Prostate gland (tissue), 2 donors: Measurements from ENCODE around the gene ZNF683. TPM values are rescaled to one million over a fixed set of nuclear protein-coding genes. Genes with fewer than 3 reads are reported as not detected.

Experiments
- DNase-seq: peaks from one replicate; pipeline ENCODE4 v3.0.0-alpha.2; 2019; ENCODE audit warnings: low spot score
- H3K27ac ChIP-seq, 2 donors: fragments of 200-600 bp; sonication (generic); 2 replicates each; pipeline ENCODE4 v1.5.1; 2017 to 2019
- H3K27me3 ChIP-seq: fragments of 200-600 bp; sonication (generic); replicated peaks from 2 replicates; pipeline ENCODE4 v1.5.1; 2019; ENCODE audit not compliant: insufficient read depth
- H3K36me3 ChIP-seq, 2 donors: fragments of 200-600 bp; sonication (generic); 1 replicate in 1 of 2; 2 replicates in 1 of 2; pipeline versions ENCODE4 v1.5.1 to v1.8.1; 2017 to 2019
- H3K4me1 ChIP-seq: fragments of 200-600 bp; sonication (generic); replicated peaks from 2 replicates; pipeline ENCODE4 v1.5.1; 2019
- H3K4me3 ChIP-seq, 2 donors: fragments of 200-600 bp; sonication (generic); 2 replicates each; pipeline ENCODE4 v1.5.1; 2017 to 2019
- H3K9me3 ChIP-seq: fragments of 200-600 bp; sonication (generic); 2 replicates; pipeline ENCODE4 v1.5.1; 2017
- POLR2A ChIP-seq: fragments of 450-650 bp; IDR thresholded peaks from one replicate; pipeline ENCODE4 v1.6.1; 2016; ENCODE audit warnings: antibody characterized with exemption, mild to moderate bottlenecking
- POLR2AphosphoS5 ChIP-seq: sonication (generic); formaldehyde crosslinking; IDR thresholded peaks from one replicate; pipeline ENCODE4 v1.6.1; 2017; ENCODE audit warnings: antibody characterized with exemption
- WGBS: methylation state at CpG from one replicate; pipeline ENCODE4 v1.1.5; 2018; 5-methylcytosine and 5-hydroxymethylcytosine counted together
- intact Hi-C: fragments of 100-400 bp; cut with DNase I; formaldehyde crosslinking; loops from one replicate; pipeline ENCODE4 v1.14.2; 2022
- total RNA-seq, 2 donors: library from RNA; depleted of rRNA; stranded (reverse); fragments of >200 nt; gene quantifications; one replicate each; pipeline ENCODE4 v1.1.0, GENCODE V29; 2016
- TF ChIP-seq, protein P1 (sequence below), 4 experiments: fragments of 200-600 bp in 2 of 4; fragments of 450-650 bp in 2 of 4; sonication (generic) in 2 of 4; IDR thresholded peaks; 1 replicate in 3 of 4; 2 replicates in 1 of 4; pipeline ENCODE4 v1.5.1; 2016 to 2019; ENCODE audit warnings: antibody characterized with exemption in 4 of 4, mild to moderate bottlenecking in 2 of 4, moderate library complexity in 2 of 4

The ZNF683 gene
- total RNA-seq, 2 donors from 2014 or later, result 4.8 TPM; not detected in 1

DNA sequence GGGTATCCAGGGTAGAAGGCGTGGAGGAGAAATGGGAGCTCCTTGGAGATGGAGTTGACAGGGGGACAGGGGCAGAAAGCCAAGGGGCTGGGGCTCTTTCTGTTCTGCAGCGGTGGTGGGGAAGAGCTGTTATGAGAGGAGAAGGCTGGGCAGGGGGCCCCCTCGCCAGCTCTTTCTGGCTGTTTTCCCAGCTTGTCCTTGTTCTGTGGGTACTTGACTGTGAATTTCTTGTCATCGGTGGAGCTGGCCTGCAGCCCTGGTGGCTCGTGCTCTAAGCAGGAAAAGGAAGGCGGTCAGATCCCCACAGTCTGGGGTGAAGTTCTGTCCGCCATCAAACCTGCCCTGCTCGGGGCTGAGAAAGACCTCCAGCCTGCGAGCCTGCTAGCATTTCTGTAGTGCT lies 7.6 kb downstream of the ZNF683 start:
- no peak for DNase-seq
- Histone ChIP-seq H3K9me3 (no peaks in the 10 kb centered on the region), H3K36me3 (no peaks in the 10 kb centered on the region), H3K4me1 (no peaks in the 10 kb centered on the region), H3K27ac (no peak overlapping the region), H3K4me3 (no peak overlapping the region), H3K27me3 (peaks cover 15% of the 10 kb centered on the region)
- intact Hi-C loops, result no loop called here
- TF ChIP-seq, protein P1, sequence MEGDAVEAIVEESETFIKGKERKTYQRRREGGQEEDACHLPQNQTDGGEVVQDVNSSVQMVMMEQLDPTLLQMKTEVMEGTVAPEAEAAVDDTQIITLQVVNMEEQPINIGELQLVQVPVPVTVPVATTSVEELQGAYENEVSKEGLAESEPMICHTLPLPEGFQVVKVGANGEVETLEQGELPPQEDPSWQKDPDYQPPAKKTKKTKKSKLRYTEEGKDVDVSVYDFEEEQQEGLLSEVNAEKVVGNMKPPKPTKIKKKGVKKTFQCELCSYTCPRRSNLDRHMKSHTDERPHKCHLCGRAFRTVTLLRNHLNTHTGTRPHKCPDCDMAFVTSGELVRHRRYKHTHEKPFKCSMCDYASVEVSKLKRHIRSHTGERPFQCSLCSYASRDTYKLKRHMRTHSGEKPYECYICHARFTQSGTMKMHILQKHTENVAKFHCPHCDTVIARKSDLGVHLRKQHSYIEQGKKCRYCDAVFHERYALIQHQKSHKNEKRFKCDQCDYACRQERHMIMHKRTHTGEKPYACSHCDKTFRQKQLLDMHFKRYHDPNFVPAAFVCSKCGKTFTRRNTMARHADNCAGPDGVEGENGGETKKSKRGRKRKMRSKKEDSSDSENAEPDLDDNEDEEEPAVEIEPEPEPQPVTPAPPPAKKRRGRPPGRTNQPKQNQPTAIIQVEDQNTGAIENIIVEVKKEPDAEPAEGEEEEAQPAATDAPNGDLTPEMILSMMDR (IDR thresholded peaks at IDR 0.05), result no peak
- TF ChIP-seq POLR2A, result no peak
- TF ChIP-seq POLR2AphosphoS5, result no peak
- 45% methylated on average over 9 of the region's 9 CpGs for WGBS

DNA sequence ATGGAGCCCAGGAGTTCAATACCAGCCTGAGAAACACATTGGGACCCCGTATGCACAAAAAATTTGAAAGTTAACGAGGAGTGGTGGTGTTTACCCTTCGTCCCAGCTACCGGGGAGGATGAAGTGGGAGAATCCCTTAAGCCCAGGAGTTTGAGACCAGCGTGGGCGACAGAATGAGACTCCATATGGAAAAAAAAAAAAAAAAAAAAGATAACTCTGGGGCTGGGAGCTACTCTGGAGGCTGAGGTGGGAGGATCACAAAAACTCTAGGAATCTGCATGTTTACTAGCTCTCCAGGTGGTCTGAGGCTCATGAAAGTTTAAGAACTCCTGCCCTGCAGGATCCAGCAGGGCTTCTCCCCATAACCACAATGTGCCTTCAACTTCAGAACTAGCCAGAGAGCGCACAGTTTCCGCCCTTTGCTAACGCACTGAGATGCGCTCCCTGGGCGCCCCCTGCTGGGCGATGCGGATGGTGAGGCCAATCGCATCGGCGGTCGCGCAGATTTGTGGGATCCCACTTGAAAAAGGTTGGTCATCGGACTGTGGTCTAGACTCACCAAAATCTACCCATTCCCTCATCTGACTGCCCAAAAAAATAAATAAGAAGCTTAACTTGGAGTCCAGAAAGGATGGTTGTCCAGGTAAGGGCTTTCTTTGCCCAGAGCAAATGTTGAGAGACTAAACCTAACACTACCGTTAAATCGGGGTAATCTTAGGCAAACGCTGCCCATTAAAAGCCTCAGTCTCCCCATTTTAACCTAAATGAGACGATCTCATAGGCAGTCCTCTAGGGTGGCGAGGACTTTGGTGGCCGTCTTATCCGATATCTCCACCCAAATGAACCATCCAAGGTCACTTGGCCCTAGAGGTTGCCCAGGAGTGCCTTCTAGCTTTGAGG lies 8.8 kb downstream of the ZNF683 start:
- WGBS, result 31% methylated on average over 26 of the region's 26 CpGs
- Histone ChIP-seq H3K27ac (no peak overlapping the region), H3K4me3 (no peak overlapping the region), H3K9me3 (no peaks in the 10 kb centered on the region), H3K27me3 (peaks cover 15% of the 10 kb centered on the region), H3K4me1 (no peaks in the 10 kb centered on the region), H3K36me3 (no peaks in the 10 kb centered on the region)
- intact Hi-C loops, result no loop called here
- DNase-seq, result peak; percentile 66
- TF ChIP-seq, protein P1 (IDR thresholded peaks at IDR 0.05), result peak; percentile 42 to 93 (median 77)
- peak; percentile 38 for TF ChIP-seq POLR2AphosphoS5
- TF ChIP-seq POLR2A, result no peak

- Histone ChIP-seq H3K36me3 (no peaks in the 10 kb centered on the region), H3K27ac (no peak overlapping the region), H3K4me3 (no peak overlapping the region), H3K27me3 (peaks cover 15% of the 10 kb centered on the region), H3K9me3 (no peaks in the 10 kb centered on the region), H3K4me1 (no peaks in the 10 kb centered on the region)
- 92% methylated on average over 3 of the region's 3 CpGs for WGBS
- DNase-seq, result no peak
- intact Hi-C loops, result no loop called here
- TF ChIP-seq, protein P1 (IDR thresholded peaks at IDR 0.05), result no peak
- TF ChIP-seq POLR2A, result no peak
- TF ChIP-seq POLR2AphosphoS5, result no peak
Observed at GRCh38 chr1:26362331-26362730, 10.2 kb downstream of the ZNF683 start.

DNA sequence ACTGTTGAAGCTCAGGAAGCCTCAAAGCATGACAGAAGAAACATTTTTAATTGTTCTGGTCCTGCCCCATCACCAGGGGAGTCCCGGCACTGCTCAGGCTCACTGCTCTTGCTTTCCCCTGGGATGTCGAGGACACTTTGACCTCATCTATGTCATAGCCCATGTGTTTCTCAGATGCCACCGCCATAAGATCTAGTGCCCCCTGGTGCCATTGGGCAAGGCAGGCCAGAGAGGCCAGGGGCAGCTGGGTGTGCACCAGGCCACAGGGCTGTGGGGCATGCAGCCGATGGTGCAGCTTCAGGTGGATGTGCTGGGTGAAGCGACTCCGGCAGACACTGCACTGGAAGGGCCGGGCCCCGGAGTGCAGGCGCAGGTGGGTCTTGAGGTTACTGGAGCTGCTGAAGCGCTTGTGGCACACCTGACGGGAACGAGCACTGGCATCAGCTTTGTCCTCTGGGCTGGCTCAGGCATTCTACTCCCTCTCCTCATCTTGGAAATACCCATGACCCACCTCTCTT lies 10.9 kb downstream of the ZNF683 start:
- Histone ChIP-seq H3K4me3 (no peak overlapping the region), H3K36me3 (no peaks in the 10 kb centered on the region), H3K4me1 (no peaks in the 10 kb centered on the region), H3K27ac (no peak overlapping the region), H3K27me3 (peaks cover 15% of the 10 kb centered on the region), H3K9me3 (no peaks in the 10 kb centered on the region)
- intact Hi-C loops, result no loop called here
- 86% methylated on average over 12 of the region's 12 CpGs for WGBS
- DNase-seq, result no peak
- TF ChIP-seq POLR2A (no peak), POLR2AphosphoS5 (no peak)
- TF ChIP-seq, protein P1 (IDR thresholded peaks at IDR 0.05), result no peak
